ENCODE results near the gene P2RY6.

GRCh38 chr11:73317373-73317772, 45.2 kb downstream of the P2RY6 start:
- TF ChIP-seq, protein P1, sequence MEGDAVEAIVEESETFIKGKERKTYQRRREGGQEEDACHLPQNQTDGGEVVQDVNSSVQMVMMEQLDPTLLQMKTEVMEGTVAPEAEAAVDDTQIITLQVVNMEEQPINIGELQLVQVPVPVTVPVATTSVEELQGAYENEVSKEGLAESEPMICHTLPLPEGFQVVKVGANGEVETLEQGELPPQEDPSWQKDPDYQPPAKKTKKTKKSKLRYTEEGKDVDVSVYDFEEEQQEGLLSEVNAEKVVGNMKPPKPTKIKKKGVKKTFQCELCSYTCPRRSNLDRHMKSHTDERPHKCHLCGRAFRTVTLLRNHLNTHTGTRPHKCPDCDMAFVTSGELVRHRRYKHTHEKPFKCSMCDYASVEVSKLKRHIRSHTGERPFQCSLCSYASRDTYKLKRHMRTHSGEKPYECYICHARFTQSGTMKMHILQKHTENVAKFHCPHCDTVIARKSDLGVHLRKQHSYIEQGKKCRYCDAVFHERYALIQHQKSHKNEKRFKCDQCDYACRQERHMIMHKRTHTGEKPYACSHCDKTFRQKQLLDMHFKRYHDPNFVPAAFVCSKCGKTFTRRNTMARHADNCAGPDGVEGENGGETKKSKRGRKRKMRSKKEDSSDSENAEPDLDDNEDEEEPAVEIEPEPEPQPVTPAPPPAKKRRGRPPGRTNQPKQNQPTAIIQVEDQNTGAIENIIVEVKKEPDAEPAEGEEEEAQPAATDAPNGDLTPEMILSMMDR (IDR thresholded peaks at IDR 0.05), result no peak
- no peak for TF ChIP-seq POLR2A (IDR thresholded peaks at IDR 0.05)
